ENCODE measurements around the gene C10orf95. TPM values are rescaled to one million over a fixed set of nuclear protein-coding genes. Genes with fewer than 3 reads are reported as not detected.

The C10orf95 gene
- total RNA-seq, 1 donor from 2014 or later = 0.46 TPM

- DNase-seq (ENCODE audit: low spot score) = no peak
Observed at GRCh38 chr10:102401735-102402511, 49.4 kb downstream of the C10orf95 start.

GRCh38 chr10:102401342-102401654, 50.0 kb downstream of the C10orf95 start:
- no peak for DNase-seq (ENCODE audit: low spot score)

- no peak for DNase-seq (ENCODE audit: low spot score)
Observed at GRCh38 chr10:102400598-102401341, 50.6 kb downstream of the C10orf95 start.

DNA sequence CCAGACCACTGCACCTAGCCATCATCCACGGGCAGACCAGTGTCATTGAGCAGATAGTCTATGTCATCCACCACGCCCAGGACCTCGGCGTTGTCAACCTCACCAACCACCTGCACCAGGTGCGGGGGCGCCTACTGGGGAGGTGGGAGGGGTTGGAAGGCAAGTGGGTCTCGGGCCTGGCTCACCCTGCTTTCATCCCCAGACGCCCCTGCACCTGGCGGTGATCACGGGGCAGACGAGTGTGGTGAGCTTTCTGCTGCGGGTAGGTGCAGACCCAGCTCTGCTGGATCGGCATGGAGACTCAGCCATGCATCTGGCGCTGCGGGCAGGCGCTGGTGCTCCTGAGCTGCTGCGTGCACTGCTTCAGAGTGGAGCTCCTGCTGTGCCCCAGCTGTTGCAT, 51.3 kb downstream of the C10orf95 start:
- no peak for DNase-seq (ENCODE audit: low spot score)

Other genes with a start within 250 kb of the C10orf95 start
- gene ELOVL3, start 225.2 kb downstream of the C10orf95 start, total RNA-seq = not detected
- not detected for gene PITX3, start 210.0 kb downstream of the C10orf95 start, total RNA-seq
- gene GBF1, start 206.0 kb downstream of the C10orf95 start, total RNA-seq = 52.8 TPM
- gene NFKB2, start 55.8 kb downstream of the C10orf95 start, total RNA-seq = 42.2 TPM
- 106 TPM for gene PSD, start 32.8 kb downstream of the C10orf95 start, total RNA-seq
- gene FBXL15, start 30.7 kb downstream of the C10orf95 start, total RNA-seq = 29.3 TPM
- gene CUEDC2, start 19.0 kb downstream of the C10orf95 start, total RNA-seq = 63.2 TPM
- gene ACTR1A, start 51.2 kb upstream of the C10orf95 start, total RNA-seq = 96.4 TPM
- gene SUFU, start 52.4 kb upstream of the C10orf95 start, total RNA-seq = 18.3 TPM
- gene TRIM8, start 192.9 kb upstream of the C10orf95 start, total RNA-seq = 129 TPM

Measured in mucosa of gallbladder (tissue), 1 donor.